HG02981 (cell line): ENCODE measurements around the gene DIP2B.

ENCODE experiments used
- ATAC-seq: cut with Tn5 transposase; IDR thresholded peaks from one replicate; pipeline ENCODE4 v1.9.1; 2021; ENCODE audit warnings: mild to moderate bottlenecking, moderate library complexity; ENCODE audit not compliant: unreplicated experiment

The DIP2B gene

GRCh38 chr12:50711121-50711520, 206.3 kb downstream of the DIP2B start:
- no peak for ATAC-seq

GRCh38 chr12:50715174-50715573, 210.4 kb downstream of the DIP2B start:
- no peak for ATAC-seq

GRCh38 chr12:50718760-50719159, 214.0 kb downstream of the DIP2B start:
- no peak for ATAC-seq

- ATAC-seq: no peak
Observed at GRCh38 chr12:50720085-50720484, 215.3 kb downstream of the DIP2B start.

- no peak for ATAC-seq
Observed at GRCh38 chr12:50720501-50720900, 215.7 kb downstream of the DIP2B start.

GRCh38 chr12:50723865-50724264, 219.1 kb downstream of the DIP2B start:
- ATAC-seq: no peak

GRCh38 chr12:50725011-50725942, 220.5 kb downstream of the DIP2B start:
- ATAC-seq: no peak

GRCh38 chr12:50727466-50727865, 222.7 kb downstream of the DIP2B start:
- ATAC-seq: no peak

GRCh38 chr12:50728417-50728816, 223.6 kb downstream of the DIP2B start:
- ATAC-seq: no peak

- ATAC-seq: no peak
Observed at GRCh38 chr12:50728841-50729240, 224.1 kb downstream of the DIP2B start.

- no peak for ATAC-seq
Observed at GRCh38 chr12:50732591-50732990, 227.8 kb downstream of the DIP2B start.

- no peak for ATAC-seq
Observed at GRCh38 chr12:50733706-50734105, 228.9 kb downstream of the DIP2B start.

GRCh38 chr12:50734409-50735263, 229.9 kb downstream of the DIP2B start:
- no peak for ATAC-seq

GRCh38 chr12:50739611-50740010, 234.8 kb downstream of the DIP2B start:
- no peak for ATAC-seq

- ATAC-seq: no peak
Observed at GRCh38 chr12:50740307-50740706, 235.5 kb downstream of the DIP2B start.

- ATAC-seq: no peak
Observed at GRCh38 chr12:50742776-50743175, 238.0 kb downstream of the DIP2B start.

- no peak for ATAC-seq
Observed at GRCh38 chr12:50745861-50746260, 241.1 kb downstream of the DIP2B start.

GRCh38 chr12:50746431-50746830, 241.6 kb downstream of the DIP2B start:
- no peak for ATAC-seq

- ATAC-seq: no peak
Observed at GRCh38 chr12:50747817-50748216, 243.0 kb downstream of the DIP2B start.

- no peak for ATAC-seq
Observed at GRCh38 chr12:50749459-50749882, 244.7 kb downstream of the DIP2B start.

GRCh38 chr12:50750366-50750765, 245.6 kb downstream of the DIP2B start:
- ATAC-seq: no peak
